Measurements from ENCODE around the gene STAP2. TPM values are rescaled to one million over a fixed set of nuclear protein-coding genes. Genes with fewer than 3 reads are reported as not detected.

The STAP2 gene
- polyA plus RNA-seq, 1 donor = 23.3 TPM

DNA sequence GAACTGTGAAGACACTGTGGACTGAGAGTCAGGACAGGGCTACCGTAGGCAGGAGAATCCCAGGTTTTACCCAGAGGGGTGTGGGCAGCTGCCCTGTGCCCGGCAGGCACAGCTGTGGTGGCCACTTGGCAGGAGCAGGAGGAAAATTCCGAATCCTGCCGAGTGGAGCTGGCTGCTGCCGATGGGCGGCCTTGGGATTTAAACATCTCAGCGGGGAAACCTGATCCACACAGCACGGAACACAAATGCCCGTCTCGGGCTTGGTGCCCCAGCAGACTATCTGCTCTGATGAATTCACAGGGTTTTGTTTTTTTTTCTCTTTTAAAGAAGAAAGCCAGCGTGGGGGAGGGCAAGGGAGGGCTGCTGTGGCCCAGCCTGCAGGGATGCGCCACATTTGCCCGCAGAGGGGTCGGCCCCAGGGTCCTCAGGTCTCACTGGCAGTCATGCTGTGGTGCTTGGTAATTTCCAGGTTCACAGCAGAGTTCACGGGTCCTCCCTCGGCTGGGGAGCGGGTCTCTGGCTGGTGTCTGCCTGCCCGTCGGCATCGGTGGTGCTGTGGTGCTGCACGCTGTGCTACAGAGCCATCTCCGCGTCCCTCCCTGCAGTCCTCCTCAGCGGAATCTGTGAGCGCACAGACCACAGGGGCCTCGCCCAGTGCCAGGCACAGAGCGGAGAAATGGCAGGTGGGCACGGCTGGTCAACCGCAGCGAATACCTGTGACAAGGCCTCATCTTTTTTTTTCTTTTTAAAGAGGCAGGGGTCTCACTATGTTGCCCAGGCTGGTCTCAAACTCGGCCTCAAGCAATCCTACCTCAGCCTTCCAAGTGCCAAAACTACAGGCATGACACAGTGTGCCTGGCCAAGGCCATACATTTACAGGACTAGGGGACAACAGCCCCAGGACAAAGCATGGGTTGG is 32.9 kb upstream of the STAP2 start:
- no peak for DNase-seq

DNA sequence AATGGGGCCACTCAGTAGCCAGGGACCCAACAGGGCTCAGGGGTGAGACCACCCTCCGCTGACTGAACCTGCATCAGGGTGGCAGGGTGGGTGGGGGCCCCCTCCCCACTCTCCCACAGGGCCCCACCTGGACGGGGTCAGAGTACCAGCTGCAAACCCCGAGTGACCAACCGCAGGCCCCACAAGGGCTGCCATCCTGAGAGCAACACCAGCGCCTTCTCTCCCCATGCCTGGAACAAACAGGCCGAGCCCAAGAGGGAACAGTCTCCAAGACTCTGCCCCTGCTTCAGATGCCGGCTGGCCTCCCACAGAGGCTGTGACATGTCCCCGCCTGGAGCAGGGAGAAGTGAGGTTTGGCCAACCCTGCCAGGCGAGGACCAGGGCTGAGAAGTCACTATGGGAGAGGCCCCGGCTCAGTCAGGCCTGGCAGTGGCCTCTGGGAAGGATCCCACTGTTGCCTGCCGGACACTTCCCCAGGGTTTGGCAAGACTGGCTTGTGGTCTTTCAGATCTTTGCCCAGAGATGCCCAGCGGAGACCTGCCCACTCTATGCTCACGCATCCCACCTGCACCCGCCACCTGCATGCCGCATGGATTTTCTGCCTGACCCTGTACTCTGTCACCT is 31.9 kb upstream of the STAP2 start:
- DNase-seq = no peak

DNA sequence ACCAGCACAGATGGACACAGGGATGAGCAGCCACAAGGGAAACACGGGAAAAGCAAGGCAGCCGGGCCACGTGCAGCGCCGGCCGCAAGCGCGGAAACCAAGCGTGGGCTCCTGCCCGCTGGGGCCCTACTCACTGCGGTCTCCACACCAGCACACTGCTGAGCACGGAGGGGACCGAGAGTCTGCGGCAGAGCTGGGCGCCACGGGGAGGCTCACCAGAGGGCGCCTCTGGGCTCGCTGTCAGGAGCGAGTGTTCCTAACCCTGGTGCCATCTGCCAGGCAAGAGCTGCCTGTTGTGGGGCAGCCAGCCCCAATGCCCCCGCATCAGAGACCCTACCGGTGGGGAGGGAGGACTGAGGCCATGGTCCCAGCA is 31.2 kb upstream of the STAP2 start:
- DNase-seq = no peak

DNA sequence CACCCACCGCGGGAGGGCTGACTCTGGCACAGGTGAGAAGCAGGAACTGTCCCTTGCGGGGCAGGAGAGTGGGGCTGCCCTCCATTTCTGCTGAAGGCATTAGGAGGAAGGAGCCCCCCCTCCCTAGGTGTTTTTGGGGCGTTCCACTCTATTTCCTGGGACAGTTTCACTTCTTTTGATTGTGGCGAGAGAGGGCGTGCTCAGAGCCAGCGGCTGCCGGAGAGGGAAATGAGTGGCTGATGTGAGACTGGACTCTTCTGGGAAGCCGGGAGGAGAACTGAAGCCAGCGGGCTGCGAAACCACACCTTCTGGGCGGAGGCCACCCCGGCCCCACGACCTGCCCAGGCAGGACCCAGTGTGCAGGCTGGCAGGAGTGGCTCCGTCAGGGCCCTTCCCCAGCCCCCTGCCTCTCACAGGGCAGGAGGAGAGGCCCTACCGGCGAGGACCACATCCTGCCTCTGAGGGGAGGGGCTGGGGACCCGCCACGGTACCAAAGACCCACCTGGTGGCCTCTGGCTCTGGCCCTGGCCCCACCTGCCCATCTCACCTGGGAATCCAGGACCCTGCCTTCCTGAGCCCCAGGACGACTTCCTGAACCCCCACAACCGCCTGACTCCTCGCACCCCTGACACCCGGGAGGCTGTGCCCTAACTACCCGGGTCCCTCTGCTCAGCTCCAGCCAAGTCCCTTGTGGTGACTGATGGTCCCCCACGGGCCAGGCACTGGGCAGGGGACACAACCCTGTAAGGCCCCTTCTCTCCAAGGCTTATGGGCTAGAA is 30.7 kb upstream of the STAP2 start:
- no peak for DNase-seq

DNA sequence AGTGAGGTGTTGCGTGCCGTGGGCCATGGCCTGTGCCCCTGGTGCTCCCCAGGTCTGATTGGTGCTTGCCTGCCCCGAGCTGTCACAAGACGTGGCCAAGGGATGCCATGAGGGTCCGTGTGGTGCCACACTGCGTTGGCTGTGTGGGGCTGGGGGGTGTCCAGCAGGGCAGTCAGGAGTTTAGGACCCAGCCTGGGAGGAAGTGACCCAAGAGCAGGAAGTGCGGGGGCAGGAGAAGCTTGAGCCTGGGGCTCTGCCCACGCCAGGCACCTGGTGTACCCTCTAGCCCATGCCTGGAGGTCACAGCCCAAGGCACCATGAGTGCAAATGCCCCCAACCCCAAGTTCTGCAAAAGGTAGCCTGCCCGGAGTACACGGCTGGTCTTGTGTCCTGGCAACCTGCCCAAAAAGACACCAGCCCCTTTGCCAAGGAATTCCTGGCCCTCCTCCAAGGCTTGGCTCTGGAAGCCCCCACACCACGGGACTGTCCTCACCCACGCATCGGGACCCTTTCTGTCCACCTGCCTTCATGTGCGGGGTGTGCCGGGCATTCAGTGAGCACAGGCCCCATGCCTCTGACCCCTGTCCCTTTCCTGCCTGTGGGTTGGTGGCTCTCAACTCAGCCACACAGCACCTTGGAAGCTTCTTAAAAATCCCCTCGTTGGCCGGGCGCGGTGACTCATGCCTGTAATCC is 29.6 kb upstream of the STAP2 start:
- no peak for DNase-seq

DNA sequence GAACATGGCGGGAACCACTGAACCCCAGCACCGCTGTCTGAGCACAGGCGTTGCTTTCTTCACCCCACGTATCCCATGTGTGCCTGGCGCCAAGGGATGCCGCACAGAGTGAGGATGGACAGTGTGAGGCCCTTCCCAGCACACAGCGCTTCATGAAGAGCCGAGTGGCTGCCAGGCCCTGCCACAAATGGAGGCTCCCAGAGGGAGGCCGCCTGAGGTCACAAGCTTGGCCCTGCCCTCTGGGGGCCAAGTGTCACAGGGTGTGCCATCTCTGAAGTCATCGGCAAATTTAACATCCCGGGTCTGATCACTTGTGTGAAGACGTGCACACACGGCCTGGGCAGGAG is 29.1 kb upstream of the STAP2 start:
- DNase-seq = no peak

DNA sequence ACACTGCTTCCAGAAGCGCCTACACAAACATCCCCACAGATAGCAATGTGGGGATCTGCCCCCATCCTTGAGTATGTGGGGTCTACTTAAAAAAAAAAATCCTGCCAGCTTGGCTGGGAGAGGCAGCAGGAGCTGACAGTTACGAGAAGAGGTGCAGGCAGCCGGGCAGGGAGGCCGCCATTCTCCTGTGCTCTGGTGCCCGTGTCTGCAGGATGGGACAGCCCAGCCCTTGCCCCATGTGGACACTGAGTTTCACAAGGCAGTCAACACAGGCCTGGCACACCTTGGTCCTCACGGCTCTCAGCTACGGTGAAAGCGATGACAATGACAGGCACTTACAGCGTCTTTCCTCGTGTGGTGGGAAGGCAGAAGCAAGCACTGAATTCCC is 28.7 kb upstream of the STAP2 start:
- no peak for DNase-seq

DNA sequence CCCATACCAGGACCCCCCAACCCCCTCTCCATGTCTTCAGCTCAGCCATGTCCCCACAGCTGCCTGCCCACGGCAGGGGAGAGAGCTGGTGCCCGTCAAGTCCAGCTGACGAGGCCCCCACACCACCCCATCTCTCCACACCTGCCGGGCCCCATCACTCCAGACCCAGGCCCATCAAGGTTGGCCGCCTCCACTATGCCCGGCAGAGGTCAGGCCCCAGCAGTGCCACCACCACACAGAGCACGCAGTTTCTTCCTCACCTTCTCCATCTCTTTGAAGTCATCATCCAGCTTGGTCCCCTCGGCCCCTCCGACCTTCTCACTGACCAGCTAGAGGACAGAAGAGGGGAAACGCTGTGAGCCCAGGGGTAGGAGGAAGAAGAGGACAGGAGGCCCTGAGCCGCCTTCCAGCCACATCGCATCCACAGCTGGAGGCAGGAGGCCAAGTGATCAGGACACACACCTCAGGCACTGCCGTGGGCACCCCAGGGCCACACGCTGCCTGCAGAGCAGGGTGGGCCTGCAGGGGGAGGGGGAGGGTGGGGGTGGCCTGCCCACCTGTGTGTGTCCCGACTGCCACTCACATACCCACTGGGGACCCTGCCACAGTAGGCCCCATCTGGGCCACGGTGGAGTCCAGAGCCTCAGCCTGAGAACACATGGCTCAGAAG is 28.2 kb upstream of the STAP2 start:
- DNase-seq = no peak

DNA sequence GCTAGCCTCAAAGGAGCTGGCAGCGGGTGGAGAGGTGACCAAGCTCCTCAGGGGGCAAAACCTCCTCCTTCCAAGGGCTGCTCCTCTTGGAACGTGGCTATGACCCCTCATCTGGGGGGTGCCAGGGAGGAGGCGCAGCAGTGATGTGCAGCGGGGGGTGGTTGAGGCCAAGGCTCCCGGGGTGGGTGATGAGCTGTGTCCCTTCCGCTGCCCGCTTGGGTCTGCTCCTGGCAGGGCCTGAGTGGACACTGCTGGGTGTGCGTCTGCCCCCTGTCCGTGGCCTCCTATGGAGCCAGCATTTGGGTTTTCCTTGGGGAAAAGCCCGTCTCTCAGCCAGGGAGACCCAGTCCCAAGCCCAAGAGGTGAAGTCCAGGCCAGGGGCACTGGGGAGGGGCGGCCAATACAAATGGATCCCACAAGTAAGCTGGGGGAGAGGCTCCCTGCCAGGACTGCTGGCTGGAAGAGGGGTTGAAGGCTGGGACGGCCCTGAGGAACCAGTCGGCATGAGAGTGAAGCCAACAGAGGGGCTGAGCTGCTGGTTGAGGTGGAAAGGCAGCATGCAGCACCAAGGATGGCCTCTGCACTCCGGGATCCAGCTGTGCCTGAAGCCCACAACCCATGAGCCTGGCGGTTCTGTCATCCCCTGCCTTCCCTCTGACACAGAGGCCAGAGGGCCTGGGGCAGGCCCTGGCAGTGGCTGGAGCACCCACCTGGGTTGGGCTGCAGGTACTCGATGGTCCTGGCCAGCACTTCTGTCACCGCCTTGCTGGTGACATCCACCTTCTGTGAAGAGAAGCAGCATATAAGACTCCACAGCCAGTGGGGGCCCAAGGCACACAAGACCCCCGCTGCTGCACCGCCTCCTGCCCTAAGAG is 27.4 kb upstream of the STAP2 start:
- DNase-seq = no peak

DNA sequence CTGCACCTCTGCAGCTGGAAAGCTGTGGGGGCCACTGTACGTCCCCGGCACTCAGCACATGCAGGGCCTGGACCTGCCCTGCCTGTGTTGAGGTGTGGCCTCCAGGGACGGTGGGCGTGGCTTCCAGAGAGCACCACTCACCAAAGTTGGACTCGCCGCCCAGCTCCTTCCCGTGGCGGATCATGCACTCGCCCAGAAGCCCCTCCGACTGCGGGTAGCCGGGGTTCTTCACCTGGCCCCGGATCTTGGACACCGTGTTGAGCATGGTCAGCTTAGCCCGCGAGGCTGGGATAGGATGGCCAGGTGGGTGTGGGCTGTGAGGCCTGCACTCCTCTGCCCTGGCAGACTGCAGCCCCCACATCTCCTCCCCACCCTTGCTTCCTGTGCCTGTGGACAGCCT is 26.7 kb upstream of the STAP2 start:
- DNase-seq = no peak

DNA sequence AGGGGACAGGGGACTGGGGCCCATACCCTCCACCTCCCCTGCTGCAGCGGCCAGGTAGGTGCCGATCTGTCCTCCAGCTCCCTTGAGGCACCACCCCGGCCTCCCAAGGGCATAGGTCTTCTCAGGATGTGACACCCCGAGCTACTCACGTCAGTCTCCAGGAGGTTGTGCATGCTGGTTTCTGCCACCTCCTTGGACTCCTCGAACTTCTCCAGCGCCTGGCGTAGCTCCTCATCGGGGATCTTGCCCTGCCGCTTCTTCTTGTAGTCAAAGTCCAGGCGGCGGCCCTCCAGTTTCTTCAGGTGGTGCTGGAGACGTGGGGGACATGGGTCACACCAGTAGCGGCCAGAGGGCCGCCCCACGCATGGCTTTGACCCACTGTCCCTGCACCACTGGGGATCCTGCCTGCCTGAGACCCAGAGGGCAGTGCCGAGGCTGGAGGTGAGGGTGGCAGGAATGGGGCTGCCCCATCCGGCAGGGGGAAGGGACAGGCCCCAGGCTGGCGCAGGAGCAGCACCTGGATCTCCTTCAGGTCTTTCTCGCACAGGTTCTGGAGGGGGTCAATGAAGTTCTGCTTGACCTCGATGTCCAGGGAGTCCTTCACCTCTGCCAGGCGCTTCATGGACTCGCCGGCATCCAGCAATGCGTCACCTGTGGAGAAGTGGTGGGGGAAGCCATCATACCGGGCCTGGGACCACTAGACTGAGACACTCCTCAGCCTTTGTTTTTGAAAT is 25.1 kb upstream of the STAP2 start:
- no peak for DNase-seq

DNA sequence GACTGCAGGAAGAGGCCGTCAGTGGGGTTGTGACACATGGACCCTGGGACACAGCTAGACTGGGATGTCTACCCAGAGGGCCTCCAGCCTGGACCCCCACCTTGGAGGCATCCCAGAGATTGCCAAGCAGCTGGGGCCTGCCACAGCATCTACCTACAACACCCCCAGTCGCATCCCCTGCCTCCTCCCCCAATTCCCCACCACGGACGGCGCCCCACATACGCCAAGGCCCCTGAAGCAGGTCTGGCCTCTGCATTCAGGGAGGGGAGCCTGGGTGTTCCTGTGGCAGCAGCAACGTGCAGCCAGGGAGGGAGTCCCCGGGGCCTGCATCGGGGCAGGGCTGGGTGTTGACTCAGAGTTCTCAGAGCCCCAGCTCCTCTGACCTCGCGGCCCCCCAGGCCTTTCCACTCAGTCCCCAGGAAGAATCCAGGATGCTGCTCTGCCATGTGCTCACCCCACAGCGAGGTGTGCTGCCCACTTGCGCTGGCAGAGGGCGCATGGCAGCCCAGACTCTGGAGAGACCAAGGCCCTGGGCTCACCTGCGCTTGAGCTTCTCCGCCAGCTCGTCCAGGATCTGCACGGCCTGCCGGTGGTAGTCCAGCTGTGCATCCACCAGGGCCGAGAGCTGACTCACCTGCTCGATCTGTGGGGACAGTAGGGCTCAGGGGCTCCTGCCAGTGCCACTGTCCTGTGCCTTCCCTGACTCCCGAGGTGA is 24.4 kb upstream of the STAP2 start:
- no peak for DNase-seq

DNA sequence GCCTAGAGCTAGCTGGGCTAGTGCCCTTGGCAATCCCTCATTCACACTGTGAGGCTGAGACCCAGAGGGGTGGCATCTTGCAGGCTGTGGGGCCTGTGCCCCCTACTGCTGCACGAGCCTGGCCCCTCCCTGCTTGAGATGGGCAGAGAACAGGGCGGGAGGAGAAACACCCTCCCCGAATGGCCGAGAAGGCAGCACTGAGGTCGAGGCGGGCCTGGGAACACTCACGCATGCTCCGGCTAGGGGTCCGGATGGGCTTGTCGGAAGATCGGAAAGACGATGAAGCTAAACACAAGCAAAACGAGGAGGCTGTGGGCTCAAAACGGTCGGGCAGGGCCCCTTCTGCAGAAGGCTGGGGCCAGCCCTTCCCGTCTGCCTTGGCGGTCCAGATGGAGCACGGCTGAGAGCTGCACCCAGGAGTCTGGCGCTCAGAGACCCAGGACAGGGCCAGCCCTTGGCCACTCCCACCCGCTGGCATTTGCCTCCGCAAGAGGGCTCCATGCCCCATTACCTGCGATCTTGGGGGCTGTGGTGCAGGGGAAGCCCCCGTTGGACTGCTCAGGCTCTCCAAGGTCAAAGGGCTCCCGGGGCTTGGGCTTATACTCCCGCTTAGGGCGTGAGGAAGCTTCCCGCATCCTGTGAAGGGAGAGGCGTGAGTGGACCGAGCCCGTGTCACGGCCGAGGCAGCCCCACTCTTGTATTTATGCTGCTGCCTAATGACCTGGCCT is 23.6 kb upstream of the STAP2 start:
- no peak for DNase-seq

DNA sequence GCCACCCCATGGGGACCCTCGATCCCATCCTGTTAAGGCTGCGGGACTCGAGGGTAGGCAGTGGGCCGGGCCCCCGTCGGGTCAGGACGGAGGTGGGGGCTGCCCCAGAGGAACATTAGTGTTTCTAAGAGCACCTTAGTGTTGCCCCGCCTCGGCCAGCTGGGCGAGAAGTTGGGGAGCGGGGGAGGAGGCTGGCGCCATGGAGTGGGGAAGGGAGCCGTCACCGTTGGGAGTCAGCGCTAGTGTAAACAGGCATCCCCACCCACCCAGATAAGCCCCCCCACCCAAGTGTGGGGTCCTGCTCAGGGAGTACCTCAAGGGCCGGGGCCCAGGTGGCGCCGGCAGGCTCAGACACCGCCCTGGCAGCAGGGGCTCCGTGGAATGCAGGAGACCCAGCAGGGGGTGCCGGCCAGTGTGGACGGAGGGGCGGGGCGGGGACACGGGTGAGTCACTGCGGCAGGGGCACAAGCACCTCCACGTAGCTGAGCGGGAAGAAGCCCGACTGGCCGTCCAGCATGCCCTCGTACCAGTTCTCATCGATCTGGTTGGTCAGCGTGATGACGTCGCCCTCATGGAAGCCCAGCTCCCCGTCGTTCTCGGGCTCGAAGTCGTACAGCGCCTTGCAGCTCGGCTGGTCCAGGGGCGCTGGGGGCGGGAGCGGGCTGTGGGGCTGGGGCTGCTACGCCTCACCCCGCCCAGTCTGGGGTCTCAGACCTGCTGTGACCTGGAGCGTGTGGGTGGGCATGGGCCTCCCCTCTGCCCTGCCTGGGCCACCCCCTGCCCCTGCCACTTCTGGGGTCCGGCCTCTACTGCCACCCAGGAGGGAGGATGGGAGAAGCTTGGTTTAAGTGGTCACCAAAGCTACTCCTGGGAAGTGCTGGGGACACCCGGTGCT is 22.8 kb upstream of the STAP2 start:
- DNase-seq = no peak

DNA sequence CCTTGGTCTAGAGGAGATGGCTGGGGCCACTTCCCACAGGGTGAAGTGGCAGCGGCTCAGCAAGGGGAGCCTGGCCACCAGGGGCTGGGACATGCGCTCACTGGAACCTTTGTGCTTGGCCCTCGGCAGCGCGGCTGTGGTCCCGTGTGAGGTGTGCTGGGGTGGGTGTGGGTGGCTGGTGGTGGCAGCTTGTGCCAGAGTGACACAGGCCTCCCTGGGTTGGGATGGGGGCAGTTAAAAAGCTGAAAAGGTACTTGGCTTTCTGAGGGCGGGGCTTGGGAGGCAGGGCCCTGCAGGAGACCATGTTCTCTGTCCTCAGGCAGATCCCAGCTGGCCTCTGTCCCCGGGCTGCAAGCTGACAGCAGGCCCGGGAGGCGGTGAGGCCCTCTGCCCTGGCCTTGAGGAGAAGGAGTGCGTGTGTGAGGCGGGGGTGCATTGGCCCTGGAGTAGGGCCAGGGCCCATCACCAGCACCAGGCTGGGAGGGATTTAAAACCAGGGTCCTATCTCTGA is 22.1 kb upstream of the STAP2 start:
- no peak for DNase-seq

DNA sequence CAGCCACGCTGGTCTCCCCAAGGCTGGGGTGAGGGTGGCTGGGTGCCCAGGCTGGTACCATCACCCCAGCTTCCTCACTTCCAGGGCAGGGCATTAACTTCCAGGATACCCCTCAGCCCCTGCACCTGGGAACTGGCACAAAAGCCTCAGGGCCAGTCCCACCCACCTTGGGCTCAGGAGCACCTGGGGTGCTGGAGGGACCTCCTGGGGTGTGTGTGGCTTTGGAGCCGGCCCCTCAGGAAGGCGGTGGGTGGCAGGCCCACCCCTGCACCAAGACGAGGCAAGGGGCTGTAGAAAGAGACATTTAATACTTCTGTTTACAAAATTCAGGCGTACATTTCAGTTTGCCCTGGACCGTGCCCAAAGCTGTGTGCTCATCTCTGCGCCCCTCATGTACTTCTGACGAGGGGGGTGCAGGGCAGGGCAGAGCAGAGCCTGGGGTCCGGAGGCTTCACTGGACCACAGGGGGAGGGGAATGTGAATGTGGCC is 21.5 kb upstream of the STAP2 start:
- no peak for DNase-seq

DNA sequence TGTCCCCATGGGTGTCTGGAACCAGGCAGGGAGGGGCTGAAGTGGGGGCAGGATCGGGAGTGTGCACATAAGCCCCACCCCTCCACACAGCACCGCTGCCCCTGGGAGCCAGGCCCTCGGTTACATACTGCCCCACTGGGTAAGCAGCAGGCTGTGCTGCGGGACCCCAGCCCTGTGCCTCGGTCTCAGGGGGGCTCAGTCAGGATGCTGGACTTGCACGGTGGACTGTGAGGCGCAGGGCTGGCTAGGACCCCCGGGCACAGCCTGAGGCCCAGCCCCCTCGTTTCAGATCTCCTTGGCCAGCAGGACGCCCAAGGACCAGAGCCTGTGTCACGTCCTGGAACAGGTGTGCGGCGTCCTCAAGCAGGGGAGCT is 21.0 kb upstream of the STAP2 start:
- DNase-seq = no peak

Data from left kidney (tissue), 2 donors.